GM20431 (cell line): ENCODE data around the gene DCP1B.

ENCODE experiments used
- in situ Hi-C: fragments of 300-500 bp; cut with MseI, MboI; formaldehyde crosslinking; loops from one replicate; pipeline ENCODE4 v1.15.0; 2020; ENCODE audit warnings: low sequenced_read_pairs; ENCODE audit not compliant: unreplicated experiment

Gene DCP1B

DNA sequence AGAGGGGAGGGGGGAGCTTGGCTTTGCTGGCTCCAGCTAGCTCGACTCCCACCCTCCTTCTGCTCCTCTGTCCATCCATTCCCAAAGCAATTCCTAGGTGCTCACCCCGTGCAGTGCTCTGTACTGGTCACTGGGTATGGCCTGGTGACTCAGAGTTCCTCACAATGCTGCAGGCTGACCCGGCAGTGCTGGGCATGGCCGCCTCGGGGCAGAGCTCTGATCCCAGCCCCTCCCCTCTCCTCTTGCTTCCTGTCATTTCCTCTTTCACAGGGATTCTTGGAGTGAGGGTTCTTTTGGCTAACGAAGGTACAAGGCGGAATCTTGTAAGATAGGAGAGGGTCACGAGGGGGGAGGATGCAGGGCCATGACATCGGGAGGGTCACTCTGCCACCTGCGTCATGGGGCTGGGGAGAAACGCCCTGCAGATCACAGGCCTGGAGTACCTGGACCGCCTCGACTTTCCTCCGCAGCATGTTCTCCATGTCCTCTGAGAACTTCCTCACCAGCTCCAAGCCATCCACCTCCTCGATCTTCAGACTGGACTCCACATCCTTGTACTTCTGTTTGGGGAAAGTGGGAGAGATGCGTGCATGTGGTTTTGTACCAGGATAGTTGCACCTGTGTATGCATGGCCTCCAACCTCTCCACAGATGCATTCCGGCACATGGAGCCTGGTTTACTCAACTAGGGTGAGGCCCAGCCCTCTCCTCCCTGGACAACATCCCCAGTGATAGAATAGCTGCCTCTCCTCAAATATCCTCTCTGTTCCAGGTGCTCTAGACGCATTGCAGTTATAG lies 91.5 kb downstream of the DCP1B start:
- in situ Hi-C loops = no loop called here

GRCh38 chr12:1911598-1912575 lies 92.4 kb downstream of the DCP1B start:
- in situ Hi-C loops = no loop called here

GRCh38 chr12:1910468-1910867 lies 93.8 kb downstream of the DCP1B start:
- in situ Hi-C loops = no loop called here

- in situ Hi-C loops = no loop called here
Measured at GRCh38 chr12:1908758-1909157, 95.5 kb downstream of the DCP1B start.

- in situ Hi-C loops = no loop called here
Measured at GRCh38 chr12:1907652-1908611, 96.3 kb downstream of the DCP1B start.

GRCh38 chr12:1906579-1906978 lies 97.7 kb downstream of the DCP1B start:
- in situ Hi-C loops = no loop called here

DNA sequence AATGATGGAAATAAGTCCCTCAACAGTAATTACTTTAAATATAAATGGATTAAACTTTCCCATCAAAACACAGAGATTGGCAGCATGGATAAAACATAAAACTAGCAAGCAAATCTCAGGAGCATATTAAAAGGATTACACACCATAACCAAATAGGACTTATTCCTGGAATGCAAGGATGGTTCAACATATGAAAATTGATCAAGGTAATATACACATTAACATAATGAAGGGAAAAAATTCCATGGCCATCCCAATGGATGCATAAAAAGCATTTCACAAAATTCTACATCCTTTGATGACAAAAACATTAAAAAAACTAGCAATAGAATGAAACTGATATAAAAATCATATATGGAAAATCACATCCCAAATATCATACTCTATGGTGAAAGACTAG lies 99.4 kb downstream of the DCP1B start:
- in situ Hi-C loops = no loop called here

DNA sequence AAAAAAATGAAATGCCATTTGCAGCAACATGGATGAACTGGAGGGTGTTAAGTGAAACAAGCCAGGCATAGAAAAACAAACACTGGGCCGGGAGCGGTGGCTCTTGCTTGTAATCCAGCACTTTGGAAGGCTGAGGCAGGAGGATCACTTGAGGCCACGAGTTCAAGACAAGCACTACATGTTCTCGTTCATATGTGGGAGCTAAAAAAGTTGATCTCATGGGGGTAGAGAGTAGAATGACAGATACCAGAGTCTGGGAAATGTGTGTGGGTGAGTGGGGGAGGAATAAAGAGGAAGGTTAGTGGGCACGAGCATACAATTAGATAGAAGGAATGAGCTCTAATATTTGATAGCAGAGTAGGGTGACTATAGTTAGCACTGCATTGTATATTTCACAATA lies 107.3 kb downstream of the DCP1B start:
- in situ Hi-C loops = no loop called here
